Gastrocnemius medialis (tissue), 4 donors: Measurements from ENCODE around the gene ROBO1.

Source experiments
- POLR2A ChIP-seq, 2 donors: fragments of 450-650 bp; IDR thresholded peaks; one replicate each; pipeline ENCODE4 v1.6.1; 2017; ENCODE audit warnings: antibody characterized with exemption in 2 of 2, mild to moderate bottlenecking in 2 of 2, moderate library complexity in 2 of 2
- TF ChIP-seq, protein P1 (sequence below), 5 experiments: fragments of 450-650 bp in 3 of 5; fragments of 200-600 bp in 2 of 5; sonication (generic) in 2 of 5; IDR thresholded peaks in 4 of 5; conservative IDR thresholded peaks in 1 of 5; 1 replicate in 4 of 5; 2 replicates in 1 of 5; pipeline ENCODE4 v1.5.1; 2016 to 2019; ENCODE audit warnings: antibody characterized with exemption in 5 of 5, mild to moderate bottlenecking in 3 of 5, moderate library complexity in 3 of 5

DNA sequence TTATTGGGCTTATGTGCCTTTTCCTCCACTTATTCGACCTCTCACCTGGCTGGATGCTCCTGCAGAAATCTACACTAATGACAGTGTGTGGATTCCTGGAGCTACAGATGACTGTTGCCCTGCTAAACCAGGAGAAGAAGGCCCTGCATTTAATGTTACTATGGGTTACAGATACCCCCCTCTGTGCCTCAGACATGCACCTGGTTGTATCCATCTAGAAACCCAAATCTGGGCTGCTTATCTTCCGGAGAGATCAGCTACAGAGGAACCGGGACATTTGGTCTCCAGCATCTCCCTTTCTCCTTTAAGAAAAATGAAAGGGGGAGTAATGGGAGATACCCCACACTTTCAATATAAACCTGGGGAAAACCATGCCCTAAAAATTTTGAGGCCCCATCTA is 710.0 kb downstream of the ROBO1 start:
- TF ChIP-seq, protein P1, sequence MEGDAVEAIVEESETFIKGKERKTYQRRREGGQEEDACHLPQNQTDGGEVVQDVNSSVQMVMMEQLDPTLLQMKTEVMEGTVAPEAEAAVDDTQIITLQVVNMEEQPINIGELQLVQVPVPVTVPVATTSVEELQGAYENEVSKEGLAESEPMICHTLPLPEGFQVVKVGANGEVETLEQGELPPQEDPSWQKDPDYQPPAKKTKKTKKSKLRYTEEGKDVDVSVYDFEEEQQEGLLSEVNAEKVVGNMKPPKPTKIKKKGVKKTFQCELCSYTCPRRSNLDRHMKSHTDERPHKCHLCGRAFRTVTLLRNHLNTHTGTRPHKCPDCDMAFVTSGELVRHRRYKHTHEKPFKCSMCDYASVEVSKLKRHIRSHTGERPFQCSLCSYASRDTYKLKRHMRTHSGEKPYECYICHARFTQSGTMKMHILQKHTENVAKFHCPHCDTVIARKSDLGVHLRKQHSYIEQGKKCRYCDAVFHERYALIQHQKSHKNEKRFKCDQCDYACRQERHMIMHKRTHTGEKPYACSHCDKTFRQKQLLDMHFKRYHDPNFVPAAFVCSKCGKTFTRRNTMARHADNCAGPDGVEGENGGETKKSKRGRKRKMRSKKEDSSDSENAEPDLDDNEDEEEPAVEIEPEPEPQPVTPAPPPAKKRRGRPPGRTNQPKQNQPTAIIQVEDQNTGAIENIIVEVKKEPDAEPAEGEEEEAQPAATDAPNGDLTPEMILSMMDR (IDR thresholded peaks at IDR 0.05 in 4 of 5, conservative IDR thresholded peaks at IDR 0.05 in 1 of 5): no peak
- no peak for TF ChIP-seq POLR2A (IDR thresholded peaks at IDR 0.05)
